ENCODE results near the gene RUBCNL.

RUBCNL gene

GRCh38 chr13:46341112-46341711 is 45.8 kb downstream of the RUBCNL start:
- no peak for DNase-seq (ENCODE audit: low read depth, low spot score)

- no peak for DNase-seq (ENCODE audit: low read depth, low spot score)
Measured at GRCh38 chr13:46340631-46341111, 46.4 kb downstream of the RUBCNL start.

- DNase-seq (ENCODE audit: low read depth, low spot score) = no peak
Measured at GRCh38 chr13:46340011-46340410, 47.0 kb downstream of the RUBCNL start.

GRCh38 chr13:46339035-46339666 is 47.9 kb downstream of the RUBCNL start:
- DNase-seq (ENCODE audit: low read depth, low spot score) = no peak

- no peak for DNase-seq (ENCODE audit: low read depth, low spot score)
Measured at GRCh38 chr13:46337700-46338099, 49.4 kb downstream of the RUBCNL start.

GRCh38 chr13:46334035-46334822 is 52.8 kb downstream of the RUBCNL start:
- DNase-seq (ENCODE audit: low read depth, low spot score) = no peak

GRCh38 chr13:46332772-46333171 is 54.3 kb downstream of the RUBCNL start:
- DNase-seq (ENCODE audit: low read depth, low spot score) = no peak

- no peak for DNase-seq (ENCODE audit: low read depth, low spot score)
Measured at GRCh38 chr13:46329624-46330023, 57.4 kb downstream of the RUBCNL start.

GRCh38 chr13:46327246-46327645 is 59.8 kb downstream of the RUBCNL start:
- DNase-seq (ENCODE audit: low read depth, low spot score) = no peak

- DNase-seq (ENCODE audit: low read depth, low spot score) = no peak
Measured at GRCh38 chr13:46324976-46325375, 62.1 kb downstream of the RUBCNL start.

GRCh38 chr13:46321494-46322225 is 65.4 kb downstream of the RUBCNL start:
- peak; percentile 31 for DNase-seq (ENCODE audit: low read depth, low spot score)

- no peak for DNase-seq (ENCODE audit: low read depth, low spot score)
Measured at GRCh38 chr13:46320821-46321220, 66.2 kb downstream of the RUBCNL start.

- DNase-seq (ENCODE audit: low read depth, low spot score) = no peak
Measured at GRCh38 chr13:46320406-46320805, 66.6 kb downstream of the RUBCNL start.

- no peak for DNase-seq (ENCODE audit: low read depth, low spot score)
Measured at GRCh38 chr13:46318986-46319385, 68.1 kb downstream of the RUBCNL start.

GRCh38 chr13:46317120-46317519 is 69.9 kb downstream of the RUBCNL start:
- no peak for DNase-seq (ENCODE audit: low read depth, low spot score)

GRCh38 chr13:46315491-46316075 is 71.5 kb downstream of the RUBCNL start:
- no peak for DNase-seq (ENCODE audit: low read depth, low spot score)

- DNase-seq (ENCODE audit: low read depth, low spot score) = no peak
Measured at GRCh38 chr13:46315036-46315435, 72.0 kb downstream of the RUBCNL start.

- DNase-seq (ENCODE audit: low read depth, low spot score) = no peak
Measured at GRCh38 chr13:46314587-46314986, 72.5 kb downstream of the RUBCNL start.

- no peak for DNase-seq (ENCODE audit: low read depth, low spot score)
Measured at GRCh38 chr13:46313432-46314257, 73.4 kb downstream of the RUBCNL start.

- no peak for DNase-seq (ENCODE audit: low read depth, low spot score)
Measured at GRCh38 chr13:46313024-46313423, 74.0 kb downstream of the RUBCNL start.

- no peak for DNase-seq (ENCODE audit: low read depth, low spot score)
Measured at GRCh38 chr13:46311217-46311616, 75.8 kb downstream of the RUBCNL start.

Data from activated CD4-positive, CD25-positive, alpha-beta regulatory T cell treated with anti-CD3 and anti-CD28 coated beads, Interleukin-2, amount 50 U/mL, for 16 hours (primary cell).